KBM-7 (cell line): ENCODE data around the gene MKRN3.
"Not testable (repeated sequence)": the region's sequence is repeated elsewhere in the genome, so short reads cannot be mapped to it uniquely, and the experiment has no call there.

ENCODE experiments used
- DNase-seq: peaks from one replicate; pipeline ENCODE4 v3.0.0-alpha.2; 2015
- in situ Hi-C: fragments of 300-500 bp; cut with MboI; formaldehyde crosslinking; loops from 2 replicates; pipeline ENCODE4 v1.14.3; 2020; ENCODE audit warnings: low sequenced_read_pairs, low pct_unique_long_range_greater_than_20kb, mixed read lengths

The MKRN3 gene

DNA sequence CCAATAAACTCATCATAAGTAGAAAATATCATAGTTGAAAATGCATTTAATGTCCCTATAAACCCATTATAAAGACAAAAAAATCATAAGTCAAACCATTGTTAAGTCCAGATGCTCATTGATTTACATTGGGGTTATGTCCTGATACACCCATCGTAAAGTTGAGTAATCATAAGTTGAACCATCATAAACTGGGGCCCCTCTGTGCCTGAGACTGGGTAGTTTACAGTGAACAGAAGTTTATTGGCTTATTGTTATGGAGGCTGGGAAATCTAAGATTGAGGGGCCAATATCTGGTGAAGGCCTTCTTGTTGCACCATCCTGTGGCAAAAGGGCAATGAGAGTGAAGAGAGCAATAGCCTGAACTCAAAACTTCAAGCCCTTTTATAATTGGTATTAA, 10.6 kb downstream of the MKRN3 start:
- in situ Hi-C loops: no loop called here
- DNase-seq: no peak

DNA sequence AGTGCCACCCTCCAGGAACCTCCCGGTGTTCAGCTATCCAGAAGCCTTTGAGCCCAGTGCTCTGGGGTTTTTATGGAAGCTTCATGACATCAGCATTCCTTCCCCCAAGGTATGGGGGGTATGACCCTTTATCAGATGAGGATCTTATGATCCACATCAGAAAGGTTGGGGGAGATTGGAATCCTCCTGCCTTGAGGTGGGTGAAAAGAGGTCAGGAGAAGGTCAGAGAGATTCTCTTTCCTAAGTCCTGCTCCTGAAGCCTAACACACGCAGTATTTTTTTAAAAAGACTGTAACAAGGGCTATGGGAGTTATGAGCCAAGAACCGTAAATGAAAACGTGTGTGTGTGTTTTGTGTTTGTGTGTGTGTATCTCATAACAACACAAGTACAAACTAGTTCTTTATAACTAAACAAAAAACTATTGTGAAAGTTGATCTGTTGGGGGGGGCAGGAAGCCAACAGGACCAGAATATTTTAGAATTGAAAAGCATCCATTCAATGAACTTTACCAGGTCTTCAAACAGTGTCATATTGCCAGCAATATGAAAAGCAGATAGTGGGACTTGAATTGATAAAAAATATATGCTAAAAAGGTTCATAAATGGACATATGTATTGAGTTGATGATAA, 13.2 kb downstream of the MKRN3 start:
- in situ Hi-C loops: no loop called here
- no peak for DNase-seq

- in situ Hi-C loops: no loop called here
Observed at GRCh38 chr15:23588268-23588667, 22.8 kb downstream of the MKRN3 start.

DNA sequence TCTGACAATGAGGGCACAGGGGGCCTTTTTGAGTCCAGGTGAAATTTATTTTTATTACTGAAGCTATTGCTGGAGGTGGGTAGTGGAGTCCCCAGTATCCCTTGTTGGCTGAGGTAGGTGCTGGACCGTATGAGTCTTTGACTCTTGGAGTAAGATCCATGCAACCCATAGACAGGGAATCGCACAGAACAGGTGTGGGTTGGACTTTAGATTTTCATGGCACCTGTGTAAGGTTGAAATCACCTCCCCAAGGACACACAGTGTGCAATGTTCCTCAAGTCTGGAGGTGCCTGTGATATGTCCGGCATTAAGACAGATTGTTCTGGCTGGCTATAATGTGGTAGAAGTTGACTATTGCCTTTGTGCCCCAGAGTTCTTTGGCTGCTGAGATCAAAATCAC, 23.5 kb downstream of the MKRN3 start:
- no peak for DNase-seq
- in situ Hi-C loops: no loop called here

More at GRCh38 chr15:23588268-23588667, 22.8 kb downstream of the MKRN3 start:
- DNase-seq: no peak

- DNase-seq: no peak
Observed at GRCh38 chr15:23594252-23594770, 28.8 kb downstream of the MKRN3 start.

GRCh38 chr15:23595368-23595767, 29.9 kb downstream of the MKRN3 start:
- in situ Hi-C loops: no loop called here
- no peak for DNase-seq

More at GRCh38 chr15:23594252-23594770, 28.8 kb downstream of the MKRN3 start:
- in situ Hi-C loops: no loop called here

DNA sequence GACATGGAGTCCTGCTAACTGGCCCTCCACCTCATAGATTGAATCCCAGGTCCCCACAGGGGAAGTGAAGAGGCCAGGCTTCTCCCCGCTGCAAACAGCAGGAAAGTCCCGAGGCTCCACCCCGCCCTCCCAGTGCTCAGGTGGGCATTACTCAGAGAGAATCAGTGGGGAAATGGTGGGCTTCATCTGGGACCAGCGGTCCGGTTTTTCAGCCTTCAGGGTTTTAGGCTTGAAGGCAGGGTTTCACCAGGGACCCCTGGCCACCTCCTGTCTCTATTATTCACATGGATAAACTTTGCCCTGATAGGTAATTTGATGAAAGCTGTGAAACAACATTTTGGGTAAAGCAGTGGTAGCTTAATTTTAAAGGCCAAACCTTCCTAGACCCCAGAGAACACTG, 31.3 kb downstream of the MKRN3 start:
- in situ Hi-C loops: no loop called here
- no peak for DNase-seq

GRCh38 chr15:23597278-23597677, 31.8 kb downstream of the MKRN3 start:
- DNase-seq, in situ Hi-C loops: not testable (repeated sequence)

DNA sequence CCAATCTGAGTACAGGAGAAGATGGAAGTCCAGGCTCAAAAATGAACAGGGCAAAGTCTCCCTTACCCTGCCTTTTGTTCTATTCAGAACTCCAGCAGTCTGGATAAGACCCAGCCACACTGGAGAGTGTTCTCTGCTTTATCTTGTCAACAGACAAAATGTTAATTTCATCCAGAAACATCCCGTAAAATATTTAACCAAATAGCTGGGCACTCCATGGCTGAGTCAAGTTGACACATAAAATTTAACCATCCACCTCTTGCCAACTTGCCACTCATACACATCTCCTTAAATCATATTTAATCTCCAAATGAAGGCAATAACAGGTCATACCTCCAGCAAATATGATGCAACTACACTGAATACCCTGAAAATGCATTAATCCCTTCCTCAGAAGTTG, 33.6 kb downstream of the MKRN3 start:
- in situ Hi-C loops: no loop called here
- DNase-seq: no peak

- in situ Hi-C loops: no loop called here
- no peak for DNase-seq
Observed at GRCh38 chr15:23602124-23602523, 36.6 kb downstream of the MKRN3 start.

GRCh38 chr15:23606226-23606625, 40.8 kb downstream of the MKRN3 start:
- in situ Hi-C loops: no loop called here
- no peak for DNase-seq

- no peak for DNase-seq
- in situ Hi-C loops: no loop called here
Observed at GRCh38 chr15:23616536-23616935, 51.1 kb downstream of the MKRN3 start.
